HL-60/S4 (cell line): ENCODE measurements around the gene PGAP6.
"Not testable (repeated sequence)": the region's sequence is repeated elsewhere in the genome, so short reads cannot be mapped to it uniquely, and the experiment has no call there.

Experiments
- in situ Hi-C: fragments of 300-500 bp; cut with MboI; formaldehyde crosslinking; loops from 2 replicates; pipeline ENCODE4 v1.14.3; 2022; ENCODE audit warnings: low sequenced_read_pairs

PGAP6 gene

DNA sequence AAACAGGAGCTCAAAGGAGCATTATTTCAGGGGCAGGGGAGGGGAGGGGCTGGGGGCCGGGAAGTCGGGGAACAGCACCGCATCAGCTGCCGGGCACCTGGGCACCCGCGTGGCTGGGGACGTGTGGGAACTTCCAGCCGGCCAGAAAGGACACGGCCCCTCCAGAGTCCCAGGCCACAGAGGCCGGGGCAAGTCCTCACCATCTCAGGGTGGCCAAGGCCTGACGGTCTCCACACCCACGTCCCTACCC, 1.1 kb downstream of the PGAP6 start:
- in situ Hi-C loops = no loop called here

DNA sequence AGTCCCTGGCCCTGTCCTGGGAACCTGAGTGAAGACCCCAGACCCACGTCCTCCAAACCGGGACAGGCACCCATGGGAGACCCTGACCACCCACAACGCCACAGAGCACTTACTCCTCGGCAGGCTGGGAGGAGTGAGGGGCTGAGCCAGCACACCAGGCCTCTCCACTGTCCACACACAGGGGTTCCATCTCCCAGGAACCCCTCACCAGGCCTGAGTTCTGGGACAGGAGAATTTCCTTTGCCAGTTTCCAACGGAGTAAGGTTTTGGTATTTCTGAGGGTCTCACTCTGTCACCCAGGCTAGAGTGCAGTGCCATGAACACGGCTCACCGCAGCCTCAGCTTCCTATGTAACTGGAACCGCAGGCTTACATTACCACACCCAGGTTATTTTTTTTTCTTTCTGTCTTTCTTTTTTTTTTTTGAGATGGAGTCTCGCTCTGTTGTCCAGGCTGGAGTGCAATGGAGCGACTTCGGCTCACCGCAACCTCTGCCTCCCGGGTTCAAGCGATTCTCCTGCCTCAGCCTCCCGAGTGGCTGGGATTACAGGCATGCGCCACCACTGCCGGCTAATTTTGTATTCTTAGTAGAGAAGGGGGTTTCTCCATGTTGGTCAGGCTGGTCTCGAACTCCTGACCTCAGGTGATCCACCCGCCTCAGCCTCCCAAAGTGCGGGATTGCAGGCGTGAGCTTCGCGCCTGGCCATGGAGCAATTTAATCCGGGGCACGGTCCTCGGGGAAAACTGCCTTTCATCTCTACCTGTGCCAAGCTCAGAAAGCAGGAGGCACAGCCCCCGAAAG, 1.6 kb downstream of the PGAP6 start:
- in situ Hi-C loops = no loop called here

DNA sequence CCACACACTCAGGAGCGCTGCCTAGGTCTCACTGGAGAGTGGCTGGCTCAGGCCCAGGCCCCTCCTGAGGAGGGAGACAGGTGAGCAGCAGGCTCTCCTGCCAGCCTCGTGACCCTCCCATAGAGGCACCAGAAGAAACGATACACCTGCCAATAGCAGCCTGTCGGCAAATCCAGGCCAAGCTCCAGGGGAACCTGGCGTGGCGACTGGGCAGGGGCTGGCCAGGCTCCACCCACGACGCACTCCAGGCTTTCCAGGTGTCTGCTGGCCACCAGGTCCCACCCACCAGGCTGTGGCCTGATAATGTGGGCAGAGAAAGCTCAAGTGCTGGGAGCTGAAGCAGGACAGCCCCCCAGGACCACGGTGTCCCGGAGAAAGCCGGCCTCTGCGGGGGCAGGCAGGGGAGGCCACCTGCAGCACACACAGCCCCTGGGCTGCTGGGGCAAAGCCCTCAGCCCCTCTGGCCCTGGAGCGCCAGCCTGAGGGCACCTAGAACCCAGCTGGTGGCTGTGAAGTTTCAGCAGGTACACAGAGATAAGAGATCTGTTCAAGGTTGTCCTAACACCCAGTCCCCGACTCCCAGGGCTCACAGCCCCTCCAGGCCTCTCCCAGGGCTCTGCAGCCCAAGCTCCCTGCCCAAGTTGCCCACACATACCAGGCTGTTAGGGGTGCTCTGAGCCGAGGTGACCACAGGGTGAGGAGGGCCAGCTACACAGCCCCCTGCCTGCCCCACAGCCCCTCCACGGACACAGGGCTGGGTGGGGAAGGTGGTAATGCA, 2.4 kb downstream of the PGAP6 start:
- in situ Hi-C loops = no loop called here

DNA sequence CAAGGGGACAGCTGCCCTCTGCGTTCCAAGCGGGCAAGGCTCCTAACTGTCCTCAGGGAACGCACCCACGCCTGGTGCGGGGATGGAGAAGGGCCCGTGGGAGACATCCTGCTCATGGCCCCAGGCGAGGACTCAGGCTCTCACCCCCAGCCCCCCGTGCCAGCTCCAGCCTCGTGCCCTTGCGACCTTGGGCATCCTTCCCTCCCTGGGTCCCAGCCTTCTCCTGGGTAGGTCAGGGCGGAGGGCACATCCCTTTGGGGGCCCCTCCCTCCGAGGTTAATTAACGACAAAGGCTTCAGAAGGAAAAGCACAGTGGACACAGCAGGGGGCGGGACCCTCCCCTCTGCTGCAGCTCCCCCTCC, 3.0 kb downstream of the PGAP6 start:
- in situ Hi-C loops = no loop called here

DNA sequence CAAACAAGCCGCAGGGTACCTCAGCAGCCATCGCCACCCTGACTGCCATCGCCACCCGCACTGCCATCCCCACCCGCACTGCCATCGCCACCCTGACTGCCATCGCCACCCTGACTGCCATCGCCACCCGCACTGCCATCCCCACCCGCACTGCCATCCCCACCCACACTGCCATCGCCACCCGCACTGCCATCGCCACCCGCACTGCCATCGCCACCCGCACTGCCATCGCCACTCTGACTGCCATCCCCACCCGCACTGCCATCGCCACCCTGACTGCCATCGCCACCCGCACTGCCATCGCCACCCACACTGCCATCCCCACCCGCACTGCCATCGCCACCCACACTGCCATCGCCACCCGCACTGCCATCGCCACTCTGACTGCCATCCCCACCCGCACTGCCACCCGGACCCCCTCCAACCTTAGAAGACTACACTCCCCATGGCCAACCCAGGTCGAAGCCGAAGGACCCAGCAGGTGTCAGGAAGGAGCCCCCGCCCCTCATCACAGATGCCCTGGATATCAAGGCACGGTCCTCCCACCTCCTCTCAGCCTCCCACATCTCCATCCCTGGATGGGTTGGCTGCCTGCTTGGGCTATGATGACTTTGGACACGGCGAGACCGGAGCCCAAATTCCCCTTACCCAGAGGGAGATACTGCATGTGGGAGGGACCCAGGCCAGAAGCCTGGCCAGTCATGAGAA, 3.5 kb downstream of the PGAP6 start:
- in situ Hi-C loops = not testable (repeated sequence)

DNA sequence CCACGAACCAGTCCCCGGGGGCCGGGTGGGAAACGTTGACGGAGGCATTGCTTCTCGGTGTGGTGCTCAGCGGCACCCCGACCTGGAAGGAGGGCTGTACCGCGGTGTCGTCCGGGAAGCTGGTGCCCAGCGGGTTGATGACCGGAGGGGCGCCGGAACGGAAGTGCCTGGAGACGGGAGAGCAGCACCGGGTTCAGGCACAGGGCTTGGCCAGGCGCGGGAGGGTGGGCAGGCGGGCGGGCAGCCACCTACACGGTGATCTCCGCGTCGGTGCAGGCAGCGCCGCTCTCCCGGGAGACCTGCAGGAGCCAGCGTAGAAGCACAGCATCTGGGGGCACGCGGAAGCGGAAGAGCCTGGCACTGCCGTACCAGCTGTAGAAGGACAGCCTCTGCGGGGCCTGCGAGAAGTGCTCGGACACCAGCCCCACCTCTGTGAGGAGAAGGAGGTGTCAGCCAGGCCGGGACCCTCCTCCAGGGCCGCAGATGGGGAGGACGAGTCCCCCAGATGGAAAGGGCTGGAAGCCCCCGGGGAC, 4.3 kb downstream of the PGAP6 start:
- in situ Hi-C loops = no loop called here

DNA sequence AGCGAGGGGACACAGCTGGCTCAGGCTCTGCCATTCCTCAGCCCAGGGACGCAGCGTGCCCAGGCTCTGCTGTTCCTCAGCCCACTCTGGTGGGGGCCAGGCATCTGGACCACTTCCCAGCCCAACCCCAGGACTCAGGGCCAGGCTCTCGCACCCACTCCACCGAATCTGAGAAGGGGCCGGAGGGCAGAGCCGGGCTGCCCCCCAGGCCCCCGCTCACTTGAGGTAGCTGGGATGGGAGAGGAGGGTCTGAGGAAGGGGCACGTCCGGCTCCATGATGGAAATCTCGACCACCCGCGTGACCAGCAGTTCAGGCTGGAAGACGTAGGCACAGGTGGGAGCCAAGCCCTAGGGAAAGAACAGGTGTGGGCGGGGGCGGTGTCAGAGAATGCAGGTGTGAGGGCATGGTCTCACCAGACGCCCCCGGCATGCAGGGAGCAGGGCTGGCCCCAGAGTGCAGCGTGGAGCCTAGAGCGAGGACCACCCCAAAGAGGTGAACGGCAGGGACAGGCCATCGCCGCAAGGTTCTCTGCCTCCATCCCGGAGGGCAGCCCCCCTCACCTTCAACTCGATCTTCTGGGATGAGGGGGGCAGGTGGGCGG, 4.9 kb downstream of the PGAP6 start:
- in situ Hi-C loops = no loop called here

DNA sequence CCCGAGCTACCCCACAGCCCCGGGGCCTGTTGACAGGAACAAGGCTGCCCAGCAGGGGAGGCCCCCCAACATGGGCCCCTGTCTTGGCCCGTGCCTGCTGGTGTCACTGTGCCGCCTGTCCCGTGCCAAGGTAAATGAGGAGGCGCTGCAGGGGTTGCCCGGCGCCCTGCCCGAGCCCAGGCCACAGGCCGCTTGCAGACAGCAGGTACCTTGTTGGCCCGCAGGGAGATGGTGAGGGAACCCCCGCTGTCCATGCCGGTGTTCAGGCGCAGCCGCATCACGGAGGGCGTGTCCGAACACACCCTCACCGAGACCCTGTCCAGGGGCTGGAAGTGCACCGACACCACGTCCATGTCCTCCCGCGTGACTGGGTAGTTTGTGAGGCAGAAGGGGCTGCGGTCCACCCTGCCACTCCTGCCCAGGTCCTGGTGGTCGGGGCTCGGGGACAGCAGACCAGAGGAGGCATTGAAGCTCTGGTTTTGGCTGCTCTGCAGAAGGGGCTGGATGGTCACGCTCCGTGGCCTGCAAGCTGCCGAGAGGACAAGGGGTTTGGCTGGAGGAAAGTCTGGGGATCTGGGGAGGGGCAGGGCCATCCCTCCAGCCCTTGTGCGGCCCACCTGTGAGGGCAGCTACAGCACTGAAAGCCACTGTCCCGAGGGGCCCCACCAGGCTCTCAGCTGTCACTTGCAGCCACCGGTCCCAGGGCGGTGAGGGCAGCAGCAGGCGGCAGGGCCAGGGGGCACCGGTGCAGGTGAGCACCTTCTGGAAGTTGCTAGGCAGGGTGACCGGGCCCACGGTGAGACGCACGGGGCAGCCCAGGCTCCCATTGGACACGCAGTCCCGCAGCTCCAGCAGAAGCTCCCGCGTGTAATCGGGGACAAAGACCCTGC, 5.6 kb downstream of the PGAP6 start:
- in situ Hi-C loops = no loop called here

DNA sequence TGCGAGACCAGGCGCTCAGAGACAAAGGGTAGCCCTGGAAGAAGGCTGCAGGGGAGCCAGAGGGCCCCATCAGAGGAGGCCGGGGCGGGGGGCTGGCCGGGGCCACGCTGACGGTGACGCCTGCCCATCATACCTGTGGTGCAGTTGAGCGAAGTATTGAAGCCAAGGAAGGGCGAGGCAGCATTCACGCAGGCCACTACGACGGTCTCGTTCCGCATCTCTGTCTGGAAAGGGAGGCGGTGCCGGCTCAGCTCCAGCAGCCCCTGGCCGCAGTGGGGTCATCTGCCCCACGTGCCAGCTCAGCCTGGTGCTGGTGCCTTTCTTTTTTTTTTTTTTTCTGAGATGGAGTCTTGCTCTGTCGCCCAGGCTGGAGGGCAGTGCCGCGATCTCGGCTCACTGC, 6.6 kb downstream of the PGAP6 start:
- in situ Hi-C loops = no loop called here

DNA sequence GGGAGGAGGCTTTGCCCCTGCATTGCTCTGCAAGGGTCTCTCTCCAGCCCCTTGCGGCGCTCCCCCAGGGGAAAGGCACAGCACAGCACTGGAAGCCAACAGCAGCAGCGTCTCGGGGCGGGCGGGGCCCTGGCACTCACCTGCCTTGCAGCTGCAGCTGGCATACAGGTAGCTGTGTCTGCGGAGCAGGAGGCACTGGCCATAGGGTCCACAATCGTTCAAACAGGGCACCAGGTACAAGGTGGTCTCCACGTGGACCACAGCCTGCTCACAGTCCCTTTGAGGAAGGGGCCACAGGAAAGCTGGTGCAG, 7.2 kb downstream of the PGAP6 start:
- in situ Hi-C loops = no loop called here

DNA sequence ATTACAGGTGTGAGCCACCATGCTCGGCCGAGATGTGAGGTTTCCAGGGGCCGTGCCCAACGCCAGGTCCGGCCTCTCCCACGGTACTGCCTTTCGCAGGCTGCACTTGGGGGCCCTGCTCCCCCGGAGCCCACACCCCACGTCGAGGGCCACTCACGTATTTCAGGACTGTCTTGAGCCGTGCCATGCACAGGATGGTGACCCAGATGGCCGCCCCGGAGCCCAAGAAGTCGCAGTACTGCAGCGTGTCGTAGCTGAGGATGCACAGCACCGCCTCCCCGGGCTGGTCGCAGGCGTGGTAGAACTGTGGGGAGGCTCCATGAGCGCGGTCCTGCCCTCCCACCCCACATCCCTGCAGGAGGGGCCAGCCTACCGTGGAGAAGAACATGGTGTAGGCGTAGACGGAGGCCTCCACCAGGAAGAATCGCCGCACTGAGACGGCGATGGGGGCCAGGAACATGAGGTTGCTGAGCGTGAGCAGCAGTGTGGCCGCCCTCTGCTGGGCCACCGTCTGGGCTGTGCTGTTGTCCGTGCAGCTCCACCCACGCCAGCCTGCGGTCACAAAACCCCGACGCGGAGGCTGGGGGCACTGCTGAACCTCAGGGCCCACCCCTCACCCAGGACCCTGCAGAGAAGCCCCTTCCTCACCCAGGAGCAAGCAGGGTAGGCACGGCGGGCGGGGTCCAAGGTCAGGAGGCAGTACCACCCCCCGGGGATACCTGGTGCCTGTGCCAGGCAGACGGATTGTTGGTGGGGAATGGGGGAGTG, 7.7 kb downstream of the PGAP6 start:
- in situ Hi-C loops = no loop called here

DNA sequence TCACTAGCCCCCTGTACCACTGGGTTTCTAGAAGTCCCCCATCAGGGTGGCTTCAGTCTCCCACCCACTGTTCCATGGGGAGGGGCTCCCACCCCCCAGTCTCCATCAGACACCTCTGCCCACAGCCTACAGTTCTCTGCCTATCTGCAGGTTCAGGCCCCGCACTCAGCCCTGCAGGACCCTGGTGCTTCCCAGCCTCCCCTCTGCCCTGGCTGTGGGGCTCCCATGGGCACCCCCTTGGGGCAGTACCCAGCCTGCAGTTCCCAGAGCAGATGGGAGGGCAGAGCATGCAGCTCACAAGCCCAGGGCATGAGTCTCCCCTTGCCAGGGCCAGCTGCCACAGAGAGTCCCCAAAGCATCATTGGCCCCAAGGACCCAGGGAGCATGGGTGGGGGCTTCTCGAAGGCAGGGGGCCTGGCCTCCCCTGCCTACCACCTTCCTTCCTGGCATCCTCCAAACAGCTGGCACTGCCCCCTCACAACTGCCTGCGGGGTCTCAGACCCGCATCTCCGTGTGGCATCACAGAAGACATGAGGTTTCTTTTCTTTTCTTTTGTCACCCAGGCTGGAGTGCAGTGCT, 8.7 kb downstream of the PGAP6 start:
- in situ Hi-C loops = no loop called here

DNA sequence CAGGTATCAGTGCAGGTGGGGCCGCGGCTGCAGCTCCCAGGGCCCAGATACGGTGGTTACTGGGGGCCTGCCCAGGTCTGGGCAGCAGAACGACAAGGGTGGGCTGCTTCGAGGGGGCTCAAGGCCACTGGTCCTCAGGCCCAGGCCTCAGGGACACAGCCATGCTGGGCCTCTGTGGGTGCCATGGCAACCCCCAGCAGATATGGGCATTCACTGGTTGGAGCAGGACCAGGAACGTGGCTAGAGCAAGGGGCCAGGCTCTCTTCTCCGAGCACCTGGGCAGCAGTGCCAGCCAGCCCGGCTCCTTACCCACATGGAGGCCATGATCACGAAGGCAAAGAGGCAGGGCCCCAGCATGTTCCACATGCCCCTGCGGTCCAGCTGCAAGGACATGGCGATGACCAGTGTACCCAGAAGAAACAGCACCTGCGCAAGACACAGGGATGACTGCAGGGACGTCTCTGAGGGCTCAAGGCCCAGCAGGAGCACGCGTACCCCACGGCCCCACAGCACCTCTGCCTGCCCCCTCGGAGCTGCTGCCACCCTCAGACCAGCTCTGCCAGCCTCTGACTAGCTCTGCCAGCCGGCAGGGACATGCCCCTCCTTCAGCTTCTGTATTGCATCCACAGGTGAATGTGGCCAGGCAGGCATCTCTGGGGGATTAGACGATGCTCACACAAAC, 9.3 kb downstream of the PGAP6 start:
- in situ Hi-C loops = no loop called here

DNA sequence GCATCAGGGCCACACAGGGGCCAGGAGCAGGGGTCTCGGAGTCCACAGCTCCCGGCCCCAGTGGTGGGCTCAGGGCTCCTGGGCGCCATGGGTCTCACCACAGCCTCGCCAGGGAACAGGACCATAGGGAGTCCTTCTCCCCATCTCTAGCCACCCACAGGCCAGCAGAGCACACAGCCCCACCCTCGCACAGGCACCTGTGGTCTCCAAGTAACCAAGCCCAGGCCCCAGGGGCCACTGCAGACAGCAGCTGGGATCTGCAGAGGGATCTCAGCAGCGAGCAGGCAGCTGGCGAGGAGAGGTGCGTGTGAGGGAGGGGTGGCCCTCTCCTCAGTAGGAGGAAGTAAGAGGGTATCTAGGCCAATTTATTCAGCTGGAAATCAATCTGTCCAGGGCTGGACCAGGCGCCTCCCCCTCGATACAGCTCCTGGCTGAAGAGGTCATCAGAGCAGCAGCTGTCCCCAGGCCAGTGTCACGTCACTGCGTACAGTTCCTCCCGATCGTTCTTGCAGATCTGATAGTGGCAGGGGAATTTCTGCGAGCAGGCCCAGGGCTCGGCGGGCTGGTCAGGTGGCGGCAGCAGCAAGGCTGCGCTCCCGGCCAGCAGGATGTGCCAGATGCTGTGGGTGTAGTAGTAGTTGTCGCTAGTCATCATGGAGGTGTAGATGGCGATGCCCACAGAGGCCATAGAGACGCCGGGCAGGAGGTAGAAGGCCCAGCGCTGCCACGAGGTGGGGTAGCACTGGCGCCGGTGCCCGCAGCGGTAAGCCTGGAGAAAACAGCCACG, 10.1 kb downstream of the PGAP6 start:
- in situ Hi-C loops = no loop called here

DNA sequence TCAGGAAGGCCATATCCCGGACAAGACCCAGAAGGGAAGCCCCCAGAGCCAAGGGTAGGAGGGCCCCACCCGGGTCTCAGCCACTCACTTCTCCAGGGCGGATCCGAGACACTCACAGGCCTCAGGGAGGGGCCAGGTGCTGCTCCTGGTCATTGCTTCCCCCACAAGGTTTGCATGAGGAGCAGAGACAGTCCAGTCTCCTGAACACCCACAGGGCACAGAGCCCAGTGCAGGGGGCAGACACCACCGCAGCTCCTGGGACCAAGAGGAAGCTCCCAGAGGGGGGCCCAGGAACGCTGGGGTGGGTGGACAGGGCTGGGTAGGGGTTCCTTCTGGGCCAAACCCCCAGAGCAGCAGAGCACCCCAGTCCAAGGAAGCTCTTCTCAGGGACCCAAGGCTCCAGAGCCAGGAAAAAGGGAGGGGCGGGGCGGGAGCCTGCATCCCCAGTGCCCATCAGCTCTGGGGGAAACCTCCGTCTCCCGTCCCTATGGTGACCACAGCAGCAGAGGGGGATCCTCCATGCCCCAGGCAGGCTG, 10.7 kb downstream of the PGAP6 start:
- in situ Hi-C loops = no loop called here

DNA sequence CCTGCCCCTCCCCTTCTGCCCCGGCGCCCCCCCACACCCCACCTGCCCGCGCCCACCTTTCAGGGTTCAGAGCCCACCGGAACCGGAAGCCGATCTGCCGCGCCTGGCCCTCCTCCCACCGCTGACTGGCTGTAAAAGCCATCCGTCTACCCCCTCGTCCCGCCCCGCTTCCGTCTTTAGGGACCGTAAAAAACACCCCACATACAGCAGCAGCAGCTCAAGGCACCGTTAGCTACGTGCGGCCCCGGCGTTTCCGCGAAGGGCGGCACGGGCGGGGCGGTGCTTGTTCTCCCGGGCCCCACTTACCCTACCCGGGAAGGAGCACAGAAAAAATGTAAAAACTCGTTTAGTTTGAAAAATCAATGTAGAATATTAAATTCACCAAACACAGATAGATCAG, 11.3 kb downstream of the PGAP6 start, which contains the start of gene MRPL28:
Gene MRPL28 (minus strand): TSS at position 96 of the 400 bp plus-strand sequence. CDS start 320 bp downstream, outside the sequence.
- in situ Hi-C loops = no loop called here

DNA sequence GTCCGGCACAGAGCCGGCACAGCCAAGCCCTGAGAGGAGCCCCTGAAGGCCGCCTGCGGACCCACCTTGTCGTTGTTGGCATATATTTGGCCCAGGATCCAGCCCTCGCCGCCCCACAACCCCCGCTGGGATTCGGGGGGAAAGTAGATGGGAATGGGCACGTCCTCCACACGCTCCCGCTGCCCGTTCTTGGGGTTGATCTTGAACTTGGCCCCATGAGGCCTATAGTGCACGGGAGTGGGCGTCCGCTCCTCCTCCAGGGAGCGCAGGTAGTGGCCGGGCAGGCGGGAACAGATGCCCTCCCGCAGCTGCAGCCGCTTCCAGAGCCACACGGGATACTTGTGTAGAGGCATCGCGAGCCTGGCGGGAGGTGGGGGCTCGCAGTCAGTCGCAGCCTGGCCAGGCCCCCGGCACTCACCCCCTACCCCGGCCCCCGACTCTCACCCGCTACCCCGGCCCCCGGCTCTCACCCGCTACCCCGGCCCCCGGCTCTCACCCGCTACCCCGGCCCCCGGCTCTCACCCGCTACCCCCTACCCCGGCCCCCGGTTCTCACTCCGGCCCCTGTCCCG, 11.8 kb downstream of the PGAP6 start:
- in situ Hi-C loops = no loop called here
